CD14-positive monocyte (primary cell): ENCODE results near the gene PTBP2. TPM values are rescaled to one million over a fixed set of nuclear protein-coding genes. Genes with fewer than 3 reads are reported as not detected.
A peak's percentile ranks its signal among the peaks of the same experiment; 100 is the strongest.

ENCODE experiments used
- DNase-seq, 3 donors: peaks; one replicate each; pipeline ENCODE4 v3.0.0-alpha.2; 2011 to 2022
- H2AFZ ChIP-seq: 2 replicates; pipeline ENCODE4 v1.6.0; 2012; ENCODE audit warnings: mild to moderate bottlenecking, low read depth, low read length, inconsistent platforms; ENCODE audit not compliant: insufficient read depth, poor library complexity, severe bottlenecking
- H3K27ac ChIP-seq, 2 donors: 1 replicate in 1 of 2; 2 replicates in 1 of 2; pipeline ENCODE4 v1.5.1; 2012 to 2013; ENCODE audit warnings: low read length in 2 of 2, control low read depth in 1 of 2, inconsistent platforms in 1 of 2, low read depth in 1 of 2, mild to moderate bottlenecking in 1 of 2
- H3K27me3 ChIP-seq, 2 donors: one replicate each; pipeline versions ENCODE4 v1.6.0 to v1.6.1; 2011 to 2013; ENCODE audit warnings: low read length in 2 of 2; ENCODE audit not compliant: control insufficient read depth in 2 of 2, insufficient read depth in 2 of 2
- H3K36me3 ChIP-seq, 2 donors: replicated peaks in 1 of 2; 1 replicate in 1 of 2; 2 replicates in 1 of 2; pipeline versions ENCODE4 v1.5.1 to v1.6.1; 2012 to 2013; ENCODE audit warnings: low read length in 2 of 2, control low read depth in 1 of 2, inconsistent platforms in 1 of 2, mild to moderate bottlenecking in 1 of 2; ENCODE audit not compliant: insufficient read depth in 2 of 2, control insufficient read depth in 1 of 2
- H3K4me1 ChIP-seq, 2 donors: 1 replicate in 1 of 2; 2 replicates in 1 of 2; pipeline versions ENCODE4 v1.5.1 to v1.6.1; 2012 to 2013; ENCODE audit warnings: low read length in 2 of 2, control low read depth in 1 of 2, inconsistent platforms in 1 of 2, mild to moderate bottlenecking in 1 of 2, moderate library complexity in 1 of 2; ENCODE audit not compliant: insufficient read depth in 2 of 2, control insufficient read depth in 1 of 2
- H3K4me2 ChIP-seq: replicated peaks from 2 replicates; pipeline ENCODE3; 2012; ENCODE audit warnings: low read length, moderate library complexity, mild to moderate bottlenecking; ENCODE audit not compliant: poor library complexity, severe bottlenecking; ENCODE audit errors: extremely low read depth
- H3K4me3 ChIP-seq, 3 experiments: fragments of 200-600 bp in 1 of 3; sonication (generic) in 1 of 3; replicated peaks in 1 of 3; 1 replicate in 2 of 3; 2 replicates in 1 of 3; pipeline ENCODE4 v1.5.1; 2011 to 2013; ENCODE audit warnings: low read length in 3 of 3, mild to moderate bottlenecking in 3 of 3, control low read depth in 2 of 3, low read depth in 2 of 3, inconsistent platforms in 1 of 3, moderate library complexity in 1 of 3
- H3K79me2 ChIP-seq: 2 replicates; pipeline ENCODE4 v1.6.0; 2012; ENCODE audit warnings: mild to moderate bottlenecking, control low read depth, inconsistent platforms, low read length, moderate library complexity; ENCODE audit not compliant: insufficient read depth
- H3K9ac ChIP-seq: 2 replicates; pipeline ENCODE4 v1.6.0; 2017; ENCODE audit warnings: low read length, mild to moderate bottlenecking; ENCODE audit not compliant: insufficient read depth, poor library complexity, severe bottlenecking
- H3K9me3 ChIP-seq, 2 donors: replicated peaks in 1 of 2; 1 replicate in 1 of 2; 2 replicates in 1 of 2; pipeline versions ENCODE4 v1.5.1 to v1.6.1; 2012 to 2013; ENCODE audit warnings: low read length in 2 of 2, control low read depth in 1 of 2; ENCODE audit not compliant: control insufficient read depth in 1 of 2, insufficient read depth in 1 of 2
- H4K20me1 ChIP-seq: 2 replicates; pipeline ENCODE4 v1.6.0; 2012; ENCODE audit warnings: mild to moderate bottlenecking, low read length, control low read depth, moderate library complexity; ENCODE audit not compliant: insufficient read depth
- H3K27ac Mint-ChIP-seq, 7 donors: one replicate each; pipeline ENCODE4 v1.8.0; 2020; ENCODE audit warnings: mild to moderate bottlenecking in 7 of 7, mixed read lengths in 7 of 7, moderate library complexity in 6 of 7, inconsistent platforms in 2 of 7
- H3K27me3 Mint-ChIP-seq, 3 donors: one replicate each; pipeline ENCODE4 v1.8.0; 2021 to 2022; ENCODE audit warnings: low read depth in 3 of 3, mild to moderate bottlenecking in 3 of 3, mixed read lengths in 3 of 3, moderate library complexity in 3 of 3, inconsistent platforms in 1 of 3
- H3K36me3 Mint-ChIP-seq, 2 donors: one replicate each; pipeline ENCODE4 v1.8.0; 2020; ENCODE audit warnings: mixed read lengths in 2 of 2, inconsistent platforms in 1 of 2, mild to moderate bottlenecking in 1 of 2
- H3K4me1 Mint-ChIP-seq: one replicate; pipeline ENCODE4 v1.8.0; 2020; ENCODE audit warnings: mild to moderate bottlenecking, mixed read lengths
- H3K4me3 Mint-ChIP-seq, 2 donors: one replicate each; pipeline ENCODE4 v1.8.0; 2020; ENCODE audit warnings: mild to moderate bottlenecking in 2 of 2, mixed read lengths in 2 of 2, moderate library complexity in 1 of 2
- H3K9me3 Mint-ChIP-seq, 7 donors: one replicate each; pipeline ENCODE4 v1.8.0; 2020 to 2022; ENCODE audit warnings: mixed read lengths in 7 of 7, mild to moderate bottlenecking in 6 of 7, moderate library complexity in 6 of 7, inconsistent platforms in 2 of 7
- CTCF ChIP-seq: fragments of 200-600 bp; IDR thresholded peaks from one replicate; pipeline ENCODE4 v1.8.0; 2022; ENCODE audit warnings: antibody characterized with exemption, mild to moderate bottlenecking
- WGBS: methylation state at CpG from one replicate; pipeline ENCODE4 v1.1.5; 2013; ENCODE audit warnings: missing lambda C conversion rate; ENCODE audit not compliant: insufficient coverage; 5-methylcytosine and 5-hydroxymethylcytosine counted together
- intact Hi-C, 2 donors: fragments of 100-400 bp; cut with micrococcal nuclease; formaldehyde crosslinking; loops; one replicate each; pipeline versions ENCODE4 v1.15.0 to v1.15.1; 2023
- polyA plus RNA-seq, 3 donors: library from polyadenylated mRNA; depleted of rRNA in 1 of 3; unstranded in 2 of 3; stranded (reverse) in 1 of 3; fragments of 300-500 nt in 2 of 3; fragments of >200 nt in 1 of 3; fragmentation: Illumina TruSeq in 2 of 3; gene quantifications; 1 replicate in 2 of 3; 2 replicates in 1 of 3; pipeline ENCODE4 v1.2.3, GENCODE V29; 2012 to 2021

PTBP2 gene
- polyA plus RNA-seq, 3 donors, result 0.52 to 18.2 (median 1.2) TPM

- no peak for DNase-seq
- Histone ChIP-seq H3K4me2 (no peak overlapping the region), H3K9me3 (no peaks in the 10 kb centered on the region), H3K27me3 (no peaks in the 10 kb centered on the region), H2AFZ (no peak overlapping the region), H4K20me1 (no peaks in the 10 kb centered on the region), H3K9ac (no peak overlapping the region), H3K4me3 (no peak overlapping the region), H3K79me2 (no peaks in the 10 kb centered on the region), H3K27ac (no peak overlapping the region), H3K36me3 (peaks cover 22 to 53% of the 10 kb centered on the region in 2 donors), H3K4me1 (no peaks in the 10 kb centered on the region)
- no peak for TF ChIP-seq CTCF
- H3K4me3 Mint-ChIP-seq, result no peak overlapping the region
- H3K36me3 Mint-ChIP-seq, result peaks cover 43 to 46% of the 10 kb centered on the region in 2 donors
- no peaks in the 10 kb centered on the region for H3K27me3 Mint-ChIP-seq
- intact Hi-C loops, result no loop called here
- H3K4me1 Mint-ChIP-seq, result no peaks in the 10 kb centered on the region
- H3K9me3 Mint-ChIP-seq, result no peaks in the 10 kb centered on the region
- 91% methylated on average over 4 of the region's 5 CpGs for WGBS
- H3K27ac Mint-ChIP-seq, result no peak overlapping the region
Measured at GRCh38 chr1:96804648-96805047, 83.1 kb downstream of the PTBP2 start.

GRCh38 chr1:96808191-96808590 lies 86.6 kb downstream of the PTBP2 start:
- peaks cover 37 to 73% of the 10 kb centered on the region in 2 donors for H3K36me3 ChIP-seq
- H3K79me2 ChIP-seq, result no peaks in the 10 kb centered on the region
- WGBS, result no CpG with 5 or more reads among the region's 2 CpGs
- Mint-ChIP-seq H3K4me3 (no peak overlapping the region), H3K27me3 (no peaks in the 10 kb centered on the region), H3K36me3 (peaks cover 52 to 56% of the 10 kb centered on the region in 2 donors), H3K9me3 (no peaks in the 10 kb centered on the region), H3K4me1 (peaks cover 3% of the 10 kb centered on the region), H3K27ac (peak overlapping the region in 1 of 7 donors; percentile 33)
- H3K27me3 ChIP-seq, result no peaks in the 10 kb centered on the region
- no peaks in the 10 kb centered on the region for H4K20me1 ChIP-seq
- no peak overlapping the region for H2AFZ ChIP-seq
- DNase-seq, result no peak
- no peak for TF ChIP-seq CTCF
- H3K9me3 ChIP-seq, result no peaks in the 10 kb centered on the region
- intact Hi-C loops, result no loop called here
- no peak overlapping the region for H3K9ac ChIP-seq
- H3K4me3 ChIP-seq, result no peak overlapping the region
- peak overlapping the region in 1 of 2 donors; percentile 34 for H3K27ac ChIP-seq
- no peaks in the 10 kb centered on the region for H3K4me1 ChIP-seq
- no peak overlapping the region for H3K4me2 ChIP-seq
